Measurements from ENCODE around the gene RCC1. TPM values are rescaled to one million over a fixed set of nuclear protein-coding genes. Genes with fewer than 3 reads are reported as not detected.

The RCC1 gene
- total and polyA plus RNA-seq, 7 donors: 7.0 to 81.6 (median 14.0) TPM

GRCh38 chr1:28482702-28483101, 23.1 kb upstream of the RCC1 start:
- Histone ChIP-seq H3K9me3 (no peaks in the 10 kb centered on the region), H3K4me3 (no peak overlapping the region), H3K27ac (no peak overlapping the region), H3K4me1 (no peaks in the 10 kb centered on the region), H3K36me3 (ENCODE audit: insufficient read depth in 1 of 2, low read depth in 1 of 2) (peaks cover 11 to 99% of the 10 kb centered on the region in 2 donors), H3K27me3 (ENCODE audit: insufficient read depth in 3 of 3, low read length in 2 of 3) (no peaks in the 10 kb centered on the region)
- TF ChIP-seq CTCF (IDR thresholded peaks at IDR 0.05): no peak
- ATAC-seq (no peak), DNase-seq (no peak)
- intact Hi-C loops (cut with DNase I): no loop called here
- WGBS, 3 donors: 88 to 96% (median 95%) methylated on average over 2 of the region's 2 CpGs

GRCh38 chr1:28494737-28495136, 11.1 kb upstream of the RCC1 start:
- 91 to 96% (median 92%) methylated on average over 1 of the region's 1 CpG for WGBS, 3 donors
- H3K36me3 ChIP-seq (ENCODE audit: insufficient read depth in 1 of 2, low read depth in 1 of 2): peaks cover 19 to 94% of the 10 kb centered on the region in 2 donors

GRCh38 chr1:28499553-28499952, 6.3 kb upstream of the RCC1 start:
- Histone ChIP-seq H3K27me3 (ENCODE audit: insufficient read depth in 3 of 3, low read length in 2 of 3) (no peaks in the 10 kb centered on the region), H3K36me3 (ENCODE audit: insufficient read depth in 1 of 2, low read depth in 1 of 2) (peaks cover 8 to 53% of the 10 kb centered on the region in 2 donors), H3K4me3 (no peak overlapping the region), H3K4me1 (peaks cover 4% of the 10 kb centered on the region), H3K9me3 (no peaks in the 10 kb centered on the region), H3K27ac (no peak overlapping the region)
- TF ChIP-seq CTCF (IDR thresholded peaks at IDR 0.05): no peak
- 85 to 91% (median 90%) methylated on average over 4 of the region's 4 CpGs for WGBS, 3 donors
- intact Hi-C loops (cut with DNase I): loop anchor here in 1 of 2 donors (10.0 kb wide), 1 partner anchor 235 kb away; no protein-coding TSS in a partner anchor
- DNase-seq (no peak), ATAC-seq (no peak)

More at GRCh38 chr1:28494737-28495136, 11.1 kb upstream of the RCC1 start:
- DNase-seq (no peak), ATAC-seq (no peak)
- H3K27ac ChIP-seq: no peak overlapping the region
- H3K4me1 ChIP-seq: no peaks in the 10 kb centered on the region
- H3K27me3 ChIP-seq (ENCODE audit: insufficient read depth in 3 of 3, low read length in 2 of 3): no peaks in the 10 kb centered on the region
- TF ChIP-seq CTCF (IDR thresholded peaks at IDR 0.05): no peak
- no peak overlapping the region for H3K4me3 ChIP-seq
- H3K9me3 ChIP-seq: no peaks in the 10 kb centered on the region
- intact Hi-C loops (cut with DNase I): loop anchor here in 1 of 2 donors (10.0 kb wide), 1 partner anchor 230 kb away; no protein-coding TSS in a partner anchor

DNA sequence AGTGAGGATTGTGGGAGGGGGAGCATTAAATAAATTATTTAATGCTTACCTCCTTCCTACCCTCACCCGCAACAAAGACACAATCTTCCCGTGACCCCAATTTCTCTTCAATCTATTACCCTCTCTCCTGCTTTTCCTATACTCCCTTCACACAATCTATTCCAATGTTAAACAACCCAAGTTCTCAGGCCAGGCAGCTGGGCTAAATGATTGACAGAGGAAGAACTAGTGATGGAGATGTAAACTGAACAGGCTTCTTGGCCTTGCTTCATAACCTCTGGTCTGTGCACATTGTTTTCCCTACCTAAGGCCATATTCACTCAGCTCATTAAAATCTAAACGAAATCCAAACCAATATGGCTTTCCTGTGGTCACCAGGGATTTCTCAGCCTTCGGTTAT, 3.9 kb upstream of the RCC1 start:
- Histone ChIP-seq H3K36me3 (ENCODE audit: insufficient read depth in 1 of 2, low read depth in 1 of 2) (peaks cover under 1 to 29% of the 10 kb centered on the region in 2 donors), H3K27ac (peak overlapping the region; percentile 73), H3K4me1 (peaks cover 4% of the 10 kb centered on the region), H3K4me3 (no peak overlapping the region), H3K27me3 (ENCODE audit: insufficient read depth in 3 of 3, low read length in 2 of 3) (no peaks in the 10 kb centered on the region), H3K9me3 (no peaks in the 10 kb centered on the region)
- no peak for TF ChIP-seq CTCF (IDR thresholded peaks at IDR 0.05)
- 60 to 70% (median 61%) methylated on average over 4 of the region's 4 CpGs for WGBS, 3 donors
- DNase-seq: no peak
- ATAC-seq: no peak
- intact Hi-C loops (cut with DNase I): loop anchor here in 1 of 2 donors (2.0 kb wide), 1 partner anchor 43 kb away; no protein-coding TSS in a partner anchor

GRCh38 chr1:28503117-28503516, 2.7 kb upstream of the RCC1 start:
- no peaks in the 10 kb centered on the region for H3K27me3 ChIP-seq (ENCODE audit: insufficient read depth in 3 of 3, low read length in 2 of 3)
- H3K4me1 ChIP-seq: peaks cover 14% of the 10 kb centered on the region
- no peaks in the 10 kb centered on the region for H3K9me3 ChIP-seq
- H3K4me3 ChIP-seq: no peak overlapping the region
- H3K27ac ChIP-seq: no peak overlapping the region
- ATAC-seq: no peak
- no peak for TF ChIP-seq CTCF (IDR thresholded peaks at IDR 0.05)
- intact Hi-C loops (cut with DNase I): loop anchor here in 1 of 2 donors (2.0 kb wide), 1 partner anchor 44 kb away; no protein-coding TSS in a partner anchor
- no peak for DNase-seq
- peaks cover 0 to 29% of the 10 kb centered on the region in 2 donors for H3K36me3 ChIP-seq (ENCODE audit: insufficient read depth in 1 of 2, low read depth in 1 of 2)
- 62 to 72% (median 65%) methylated on average over 3 of the region's 3 CpGs for WGBS, 3 donors

All from psoas muscle (tissue), 8 donors.